Measurements from ENCODE around the gene TOP2A. TPM values are rescaled to one million over a fixed set of nuclear protein-coding genes. Genes with fewer than 3 reads are reported as not detected.
"Not testable (repeated sequence)": the region's sequence is repeated elsewhere in the genome, so short reads cannot be mapped to it uniquely, and the experiment has no call there.

TOP2A gene
- total RNA-seq, 2 donors from 2014 or later, result 46.2 to 124 TPM

DNA sequence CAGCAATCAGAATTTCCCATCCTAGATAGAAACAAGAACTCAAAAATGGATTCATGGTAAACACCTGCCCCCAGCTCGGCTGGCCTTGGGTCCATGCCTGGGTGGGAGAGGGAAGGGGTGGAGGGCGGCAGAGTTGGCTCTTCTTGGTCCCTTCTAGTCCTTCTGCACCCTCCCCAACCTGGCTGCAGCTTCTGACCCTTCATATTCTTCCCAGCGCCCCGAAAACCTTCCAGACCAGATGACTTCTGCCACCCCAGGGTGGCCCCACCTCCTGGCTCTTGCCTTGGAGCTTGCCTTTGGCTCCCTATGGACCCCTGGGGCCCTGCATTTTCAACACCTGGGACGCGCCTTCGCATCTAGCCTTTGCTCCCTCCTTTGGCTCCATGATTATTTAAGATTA, 47.8 kb downstream of the TOP2A start:
- Histone ChIP-seq H3K9ac (ENCODE audit: low read depth in 2 of 2, low read length in 2 of 2) (no peak overlapping the region), H3K4me1 (no peaks in the 10 kb centered on the region), H3K4me3 (no peak overlapping the region), H3K36me3 (no peaks in the 10 kb centered on the region), H3K27me3 (no peaks in the 10 kb centered on the region), H3K9me3 (no peaks in the 10 kb centered on the region), H3K27ac (no peak overlapping the region)
- TF ChIP-seq, protein P1, sequence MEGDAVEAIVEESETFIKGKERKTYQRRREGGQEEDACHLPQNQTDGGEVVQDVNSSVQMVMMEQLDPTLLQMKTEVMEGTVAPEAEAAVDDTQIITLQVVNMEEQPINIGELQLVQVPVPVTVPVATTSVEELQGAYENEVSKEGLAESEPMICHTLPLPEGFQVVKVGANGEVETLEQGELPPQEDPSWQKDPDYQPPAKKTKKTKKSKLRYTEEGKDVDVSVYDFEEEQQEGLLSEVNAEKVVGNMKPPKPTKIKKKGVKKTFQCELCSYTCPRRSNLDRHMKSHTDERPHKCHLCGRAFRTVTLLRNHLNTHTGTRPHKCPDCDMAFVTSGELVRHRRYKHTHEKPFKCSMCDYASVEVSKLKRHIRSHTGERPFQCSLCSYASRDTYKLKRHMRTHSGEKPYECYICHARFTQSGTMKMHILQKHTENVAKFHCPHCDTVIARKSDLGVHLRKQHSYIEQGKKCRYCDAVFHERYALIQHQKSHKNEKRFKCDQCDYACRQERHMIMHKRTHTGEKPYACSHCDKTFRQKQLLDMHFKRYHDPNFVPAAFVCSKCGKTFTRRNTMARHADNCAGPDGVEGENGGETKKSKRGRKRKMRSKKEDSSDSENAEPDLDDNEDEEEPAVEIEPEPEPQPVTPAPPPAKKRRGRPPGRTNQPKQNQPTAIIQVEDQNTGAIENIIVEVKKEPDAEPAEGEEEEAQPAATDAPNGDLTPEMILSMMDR (IDR thresholded peaks at IDR 0.05), result no peak
- intact Hi-C loops (cut with DNase I), result no loop called here
- no peak for DNase-seq

DNA sequence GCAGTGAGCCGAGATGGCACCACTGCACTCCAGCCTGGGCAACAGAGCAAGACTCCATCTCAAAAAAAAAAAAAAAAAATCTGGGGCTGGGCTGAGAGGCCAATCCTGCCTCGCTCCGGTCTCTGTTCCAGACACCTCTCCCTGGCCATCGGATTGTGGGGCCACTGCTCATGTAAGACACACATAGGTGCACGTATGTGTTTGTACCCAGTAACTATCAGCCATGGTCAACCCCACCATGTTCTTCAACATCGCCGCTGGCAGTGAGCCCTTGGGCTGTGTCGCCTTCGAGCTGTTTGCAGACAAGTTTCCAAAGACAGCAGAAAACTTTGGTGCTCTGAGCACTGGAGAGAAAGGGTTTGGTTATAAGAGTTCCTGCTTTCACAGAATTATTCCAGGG, 50.0 kb downstream of the TOP2A start:
- intact Hi-C loops (cut with DNase I); DNase-seq; H3K4me1 ChIP-seq; H3K4me3 ChIP-seq; H3K36me3 ChIP-seq; H3K27ac ChIP-seq; H3K9me3 ChIP-seq; H3K27me3 ChIP-seq; H3K9ac ChIP-seq (ENCODE audit: low read depth in 2 of 2, low read length in 2 of 2): not testable (repeated sequence)

DNA sequence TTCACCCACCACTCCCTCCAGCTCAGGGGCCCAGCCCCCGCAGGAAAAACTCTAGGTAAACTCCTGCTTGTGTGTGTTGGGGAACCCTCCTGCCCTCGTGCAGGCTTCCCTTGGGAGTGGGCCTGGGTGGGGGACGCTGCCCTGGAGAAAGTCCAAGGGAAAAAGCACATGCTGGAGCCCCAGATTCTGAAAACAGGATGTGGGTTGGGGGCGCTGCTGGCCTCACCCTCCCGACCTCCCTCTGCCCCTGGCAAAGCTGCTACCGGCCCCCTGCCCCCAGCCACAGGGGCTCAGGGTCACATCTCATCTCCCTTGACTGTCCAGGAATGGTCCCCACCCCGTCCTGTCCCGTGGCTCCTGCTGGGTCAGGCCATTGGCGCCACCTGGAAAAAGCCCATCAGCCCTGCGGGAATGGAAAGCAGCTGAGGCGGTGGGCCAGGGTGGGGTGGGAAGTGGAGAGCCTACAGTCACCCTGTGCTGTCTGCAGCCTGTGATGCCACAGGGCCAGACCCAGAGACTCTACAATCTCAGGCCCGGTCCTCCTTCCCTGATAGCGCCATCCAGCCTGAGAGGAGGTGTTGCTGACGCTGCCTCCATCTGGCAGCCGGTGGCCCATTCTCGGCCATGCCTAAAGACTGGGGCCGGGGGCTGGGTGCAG, 50.7 kb downstream of the TOP2A start:
- no peaks in the 10 kb centered on the region for H3K27me3 ChIP-seq
- H3K36me3 ChIP-seq, result no peaks in the 10 kb centered on the region
- TF ChIP-seq, protein P1 (IDR thresholded peaks at IDR 0.05), result no peak
- H3K4me3 ChIP-seq, result no peak overlapping the region
- no peak overlapping the region for H3K27ac ChIP-seq
- intact Hi-C loops (cut with DNase I), result no loop called here
- DNase-seq, result no peak
- H3K4me1 ChIP-seq, result no peaks in the 10 kb centered on the region
- H3K9me3 ChIP-seq, result no peaks in the 10 kb centered on the region
- H3K9ac ChIP-seq (ENCODE audit: low read depth in 2 of 2, low read length in 2 of 2), result no peak overlapping the region

DNA sequence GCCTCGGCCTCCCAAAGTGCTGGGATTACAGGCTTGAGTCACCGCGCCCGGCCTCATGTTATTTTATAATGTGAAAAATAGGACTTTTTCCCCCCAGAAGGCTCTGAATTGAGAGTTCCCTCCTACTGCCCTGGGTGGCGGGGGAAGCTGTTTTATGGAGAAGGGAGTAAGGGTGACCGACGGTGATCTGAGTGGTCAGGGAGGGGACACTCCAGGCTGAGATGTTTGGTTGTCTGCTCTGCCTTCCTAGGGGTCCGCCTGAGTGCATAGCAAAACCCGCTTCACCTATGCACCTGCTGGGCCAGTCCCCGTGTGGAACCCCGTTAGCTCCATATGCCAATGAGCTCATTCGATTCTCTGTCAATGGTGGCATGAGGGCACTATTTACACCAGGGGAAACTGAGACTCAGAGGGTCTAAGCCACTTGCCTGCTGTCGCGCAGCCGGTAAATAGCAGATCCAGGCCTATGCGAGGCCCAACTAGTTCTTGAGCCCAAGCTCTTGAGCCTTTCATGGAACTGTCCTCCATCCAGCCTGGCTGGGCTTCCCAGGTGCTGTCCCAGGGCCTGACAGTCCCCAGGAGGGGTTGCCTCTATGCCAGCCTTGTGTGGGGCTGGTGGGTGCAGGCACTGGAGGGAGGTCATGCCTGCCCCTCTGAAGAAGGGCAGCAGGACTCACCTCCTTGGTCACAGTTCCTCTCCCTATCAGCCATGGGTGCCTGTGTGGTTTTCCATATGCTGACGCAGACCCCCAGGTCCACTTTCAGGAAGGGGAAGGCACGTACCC, 51.4 kb downstream of the TOP2A start:
- H3K27ac ChIP-seq, result no peak overlapping the region
- no peak overlapping the region for H3K9ac ChIP-seq (ENCODE audit: low read depth in 2 of 2, low read length in 2 of 2)
- H3K4me1 ChIP-seq, result no peaks in the 10 kb centered on the region
- no peaks in the 10 kb centered on the region for H3K27me3 ChIP-seq
- no peaks in the 10 kb centered on the region for H3K36me3 ChIP-seq
- no peak for DNase-seq
- TF ChIP-seq, protein P1 (IDR thresholded peaks at IDR 0.05), result no peak
- no peaks in the 10 kb centered on the region for H3K9me3 ChIP-seq
- intact Hi-C loops (cut with DNase I), result no loop called here
- no peak overlapping the region for H3K4me3 ChIP-seq

DNA sequence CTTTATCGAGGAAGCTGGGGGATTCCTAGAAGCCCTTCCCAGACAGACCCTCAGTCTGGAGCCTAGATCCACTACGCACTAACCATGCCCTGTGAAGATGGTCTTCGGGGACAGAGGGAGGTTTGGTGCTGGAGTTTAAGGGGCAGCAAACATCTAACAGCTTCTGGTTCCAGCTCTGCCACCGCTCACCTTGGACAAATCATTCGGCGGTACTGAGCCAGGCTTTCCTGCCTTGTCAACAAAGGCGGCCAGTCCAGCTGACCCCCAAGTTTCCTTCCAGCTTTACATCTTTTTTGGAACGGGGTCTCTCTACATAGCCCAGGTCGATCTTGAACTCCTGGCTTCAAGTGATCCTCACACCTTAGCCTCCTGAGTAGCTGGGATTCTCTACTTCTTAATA, 52.8 kb downstream of the TOP2A start:
- H3K27me3 ChIP-seq, result no peaks in the 10 kb centered on the region
- H3K27ac ChIP-seq, result no peak overlapping the region
- TF ChIP-seq, protein P1 (IDR thresholded peaks at IDR 0.05), result no peak
- intact Hi-C loops (cut with DNase I), result loop anchor here (5.0 kb wide), 1 partner anchor 52 kb away; the partner anchor contains the start of gene TOP2A
- no peak for DNase-seq
- H3K9ac ChIP-seq (ENCODE audit: low read depth in 2 of 2, low read length in 2 of 2), result no peak overlapping the region
- no peaks in the 10 kb centered on the region for H3K9me3 ChIP-seq
- no peaks in the 10 kb centered on the region for H3K36me3 ChIP-seq
- no peaks in the 10 kb centered on the region for H3K4me1 ChIP-seq
- H3K4me3 ChIP-seq, result no peak overlapping the region
